Cardiac septum (tissue), 1 donor: ENCODE data around the gene SCN4A. TPM values are rescaled to one million over a fixed set of nuclear protein-coding genes. Genes with fewer than 3 reads are reported as not detected.

ENCODE experiments used
- DNase-seq: peaks from one replicate; pipeline ENCODE4 v3.0.0-alpha.2; 2020; ENCODE audit warnings: low spot score
- intact Hi-C: fragments of 100-400 bp; cut with DNase I; formaldehyde crosslinking; loops from one replicate; pipeline ENCODE4 v1.14.0; 2022
- total RNA-seq: library from RNA; stranded (reverse); fragmentation: NEBNext Ultra II Directional; extraction: Animal tissue kit (Norgen Biotek cat#: 25700); gene quantifications from one replicate; pipeline ENCODE4 v1.2.1, GENCODE V29; 2021
- donor health status: DM: no; HTN: no; CAD: no.

Gene SCN4A
- total RNA-seq, 1 donor from 2014 or later: 0.22 TPM

DNA sequence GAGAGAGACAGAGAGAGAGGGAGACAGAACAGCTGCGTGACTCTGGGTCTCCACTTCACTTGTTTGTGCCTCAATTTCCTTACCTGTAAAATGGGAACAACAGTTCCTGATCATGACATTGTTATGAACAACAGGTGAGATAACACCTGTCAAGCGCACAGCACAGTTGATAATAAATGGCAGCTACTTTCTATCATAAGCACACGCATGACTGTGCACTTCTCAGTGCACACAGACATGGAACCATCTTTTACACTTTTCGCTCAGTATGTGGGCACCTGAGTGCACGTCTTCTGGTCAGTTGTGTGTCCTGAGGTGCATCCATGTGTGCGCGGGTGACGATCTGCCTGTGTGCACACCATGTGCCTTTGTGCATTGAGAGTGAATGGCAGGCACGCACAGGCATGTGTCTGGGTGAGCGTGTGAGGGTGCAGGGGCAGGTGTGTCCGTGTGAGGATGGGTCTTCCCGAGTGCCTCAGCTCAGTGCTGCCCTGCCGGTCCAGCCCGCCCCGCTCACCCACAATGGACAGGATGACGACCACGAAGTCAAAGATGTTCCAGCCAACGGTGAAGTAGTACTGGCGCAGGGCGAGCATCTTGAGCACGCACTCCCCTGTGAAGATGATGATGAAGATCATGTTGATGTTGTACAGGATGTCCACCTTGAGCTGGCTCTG lies 30.3 kb downstream of the SCN4A start:
- intact Hi-C loops: no loop called here

DNA sequence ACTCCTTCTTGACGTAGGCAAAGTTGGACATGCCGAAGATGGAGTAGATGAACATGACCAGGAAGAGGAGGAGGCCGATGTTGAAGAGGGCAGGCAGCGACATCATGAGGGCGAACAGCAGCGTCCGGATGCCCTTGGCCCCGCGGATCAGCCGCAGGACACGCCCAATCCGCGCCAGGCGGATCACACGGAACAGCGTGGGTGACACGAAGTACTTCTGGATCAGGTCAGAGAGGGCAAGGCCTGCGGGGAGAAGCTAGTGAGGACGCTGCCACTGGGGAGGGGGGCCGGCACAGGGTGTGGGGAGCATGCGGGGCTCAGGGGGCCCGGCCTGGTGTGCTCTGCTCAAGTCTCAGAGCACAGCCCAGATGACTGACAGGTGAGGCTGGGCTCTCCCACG lies 31.0 kb downstream of the SCN4A start:
- no peak for DNase-seq
- intact Hi-C loops: no loop called here

More for the DNA sequence above, 30.3 kb downstream of the SCN4A start:
- DNase-seq: no peak

DNA sequence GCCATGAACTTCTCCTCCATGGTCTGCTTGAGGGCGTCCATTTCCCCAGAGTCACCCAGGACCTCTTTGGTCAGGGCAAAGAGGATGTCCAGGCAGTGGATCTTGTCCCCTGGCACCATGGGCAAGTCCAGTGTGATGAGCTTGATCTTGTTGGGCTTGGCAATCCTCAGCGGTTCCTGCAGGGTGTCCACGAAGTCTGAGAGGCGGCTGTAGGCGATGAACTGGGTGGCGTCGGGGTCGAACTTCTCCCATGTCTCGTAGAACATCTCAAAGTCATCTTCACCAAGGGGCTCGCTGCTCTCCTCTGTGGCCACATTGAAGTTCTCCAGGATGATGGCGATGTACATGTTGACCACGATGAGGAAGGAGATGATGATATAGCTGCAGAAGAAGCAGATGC lies 31.6 kb downstream of the SCN4A start:
- no peak for DNase-seq
- intact Hi-C loops: no loop called here

DNA sequence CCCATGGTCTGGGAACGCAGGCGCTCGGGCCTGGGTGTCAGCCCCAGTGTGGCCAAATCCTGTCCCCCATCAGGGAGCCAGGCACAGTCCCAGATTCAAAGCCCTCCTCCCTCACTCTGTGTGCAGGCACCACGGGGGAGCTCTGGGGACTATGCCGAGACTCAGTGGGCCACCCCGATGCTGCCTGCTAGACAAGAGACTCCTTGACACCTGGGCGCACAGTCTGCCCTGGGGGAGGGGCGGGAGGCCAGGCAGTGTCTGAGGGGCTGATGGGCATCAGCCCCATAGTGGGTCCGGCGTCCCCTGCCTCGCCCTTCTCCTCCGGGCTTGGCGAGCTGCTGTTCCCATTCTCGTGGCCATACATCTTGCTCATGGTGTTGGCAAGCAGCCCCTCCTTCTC lies 32.1 kb downstream of the SCN4A start:
- intact Hi-C loops: no loop called here
- no peak for DNase-seq

DNA sequence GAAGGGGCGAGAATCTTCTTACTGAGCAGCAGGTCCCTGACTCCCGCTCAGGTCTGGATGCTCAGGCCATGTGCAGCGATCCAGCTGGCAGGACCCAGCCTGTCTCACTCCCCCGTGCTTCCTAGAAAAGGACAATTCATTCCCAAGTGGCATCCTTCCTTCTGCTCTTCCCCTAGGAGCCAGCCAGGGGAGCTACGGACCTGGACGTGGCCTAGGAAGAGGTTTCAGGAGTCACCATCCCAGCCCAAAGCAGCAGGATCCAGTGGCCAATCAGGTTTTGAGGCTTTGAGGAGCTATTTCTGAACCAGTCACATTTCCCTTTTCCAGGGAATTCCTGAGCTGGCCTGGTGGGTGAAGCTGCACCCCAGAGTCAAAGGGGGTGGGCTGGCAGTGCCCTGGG lies 32.8 kb downstream of the SCN4A start:
- intact Hi-C loops: no loop called here
- DNase-seq: no peak

DNA sequence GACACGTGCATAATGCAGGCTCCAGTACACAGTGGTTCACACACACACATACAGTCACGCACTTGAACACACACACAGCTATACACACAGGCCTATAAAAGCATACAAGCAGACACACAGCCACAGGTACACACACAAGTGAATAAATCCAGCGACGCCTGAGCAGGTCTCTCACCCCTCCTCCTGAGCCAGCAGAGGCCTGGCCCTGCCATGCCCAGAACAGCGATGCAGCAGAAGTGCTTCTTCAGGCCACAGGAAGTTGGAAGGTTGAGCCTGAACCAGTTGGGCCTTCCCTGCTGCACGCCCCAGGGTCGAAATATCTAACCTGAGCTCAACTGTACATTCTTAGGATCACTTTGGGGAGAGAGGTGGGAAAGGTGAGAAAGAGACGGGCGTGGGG lies 33.3 kb downstream of the SCN4A start:
- DNase-seq: no peak
- intact Hi-C loops: no loop called here

- intact Hi-C loops: no loop called here
- no peak for DNase-seq
These were observed 34.8 kb downstream of the SCN4A start for GRCh38 chr17:63937920-63938319.

DNA sequence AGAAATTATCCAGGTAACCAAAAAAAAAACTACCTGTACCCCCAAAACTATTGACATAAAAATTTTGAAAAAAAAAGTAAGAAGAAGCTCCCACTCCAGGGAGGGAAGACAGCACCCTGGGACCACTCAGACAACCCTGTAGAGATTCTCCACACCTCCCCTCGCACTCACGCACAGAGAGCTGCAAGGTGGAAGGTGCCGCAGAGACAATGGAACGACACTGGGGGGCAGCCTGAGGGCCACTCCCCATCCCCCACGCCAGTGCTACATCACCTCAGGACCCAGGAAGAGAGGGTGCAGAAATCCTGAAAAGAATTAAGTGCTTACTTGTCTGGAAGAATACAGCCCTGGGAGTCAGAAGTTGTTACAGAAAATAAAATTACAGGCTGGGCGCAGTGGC lies 35.4 kb downstream of the SCN4A start:
- intact Hi-C loops: no loop called here

DNA sequence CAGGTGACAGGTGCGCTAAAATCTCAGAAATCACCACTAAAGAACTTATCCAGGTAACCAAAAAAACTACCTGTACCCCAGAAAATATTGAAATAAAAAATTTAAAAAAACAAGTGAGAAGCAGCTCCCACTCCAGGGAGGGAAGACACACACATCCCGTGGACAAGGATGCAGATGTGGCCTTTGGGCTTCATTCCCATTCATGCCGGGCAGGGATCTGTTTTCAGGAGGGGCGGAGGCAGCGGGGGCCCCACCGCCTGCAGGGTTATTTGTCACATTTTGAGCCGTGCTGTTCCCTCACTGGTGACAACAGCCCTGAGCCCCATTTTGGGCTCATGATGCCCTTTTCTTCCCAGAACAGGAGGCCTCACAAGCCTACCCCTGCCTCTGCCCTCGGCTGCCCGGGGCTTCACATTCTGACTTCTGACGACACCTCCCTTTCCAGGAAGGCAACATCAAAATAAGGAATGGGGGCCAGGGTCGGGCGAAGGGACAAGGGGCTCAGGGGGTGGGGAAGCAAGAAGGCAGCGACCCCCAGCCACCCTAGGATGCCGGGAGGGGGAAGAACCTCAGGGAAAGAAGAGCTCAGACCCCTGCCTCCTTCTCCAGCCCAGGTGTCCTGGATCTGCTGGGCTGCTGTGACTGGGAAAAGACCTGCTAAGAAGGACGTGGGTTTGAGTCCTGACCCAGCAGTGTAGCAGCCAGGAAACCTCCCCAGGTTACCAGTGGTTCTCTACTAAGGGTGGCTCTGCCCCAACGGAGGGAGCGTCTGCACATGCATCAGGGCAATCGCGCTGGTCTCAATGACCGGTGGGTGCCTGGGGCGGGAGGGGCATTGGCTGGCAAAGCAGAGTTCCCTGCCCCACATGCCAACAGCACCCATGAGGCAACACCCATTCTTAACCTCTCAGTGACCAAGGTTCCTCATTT lies 38.3 kb downstream of the SCN4A start:
- DNase-seq: no peak
- intact Hi-C loops: no loop called here

More for the DNA sequence above, 35.4 kb downstream of the SCN4A start:
- DNase-seq: no peak

- intact Hi-C loops: no loop called here
These were observed 39.1 kb downstream of the SCN4A start for GRCh38 chr17:63933598-63933997.

DNA sequence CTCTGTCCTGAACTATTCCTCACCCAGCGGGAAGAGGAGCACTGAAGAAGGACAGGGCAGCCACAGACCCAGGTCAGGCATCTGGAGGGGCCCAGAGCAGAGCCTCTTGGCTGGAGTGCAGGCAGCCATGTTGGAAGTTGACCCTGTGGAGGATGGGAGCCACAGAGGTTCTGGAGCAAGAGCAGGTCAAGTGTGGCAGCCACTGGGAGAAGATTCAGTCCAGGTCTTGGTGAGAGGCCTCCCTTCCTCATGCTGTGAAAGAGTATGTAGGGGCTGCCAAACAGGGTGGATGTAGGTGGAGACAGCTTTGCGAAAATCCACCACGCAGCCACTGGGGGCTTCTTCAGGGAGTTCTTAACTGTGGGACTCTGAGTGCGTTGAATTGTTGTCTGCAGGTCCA lies 40.0 kb downstream of the SCN4A start:
- intact Hi-C loops: no loop called here
- DNase-seq: no peak

More at GRCh38 chr17:63933598-63933997, 39.1 kb downstream of the SCN4A start:
- no peak for DNase-seq

DNA sequence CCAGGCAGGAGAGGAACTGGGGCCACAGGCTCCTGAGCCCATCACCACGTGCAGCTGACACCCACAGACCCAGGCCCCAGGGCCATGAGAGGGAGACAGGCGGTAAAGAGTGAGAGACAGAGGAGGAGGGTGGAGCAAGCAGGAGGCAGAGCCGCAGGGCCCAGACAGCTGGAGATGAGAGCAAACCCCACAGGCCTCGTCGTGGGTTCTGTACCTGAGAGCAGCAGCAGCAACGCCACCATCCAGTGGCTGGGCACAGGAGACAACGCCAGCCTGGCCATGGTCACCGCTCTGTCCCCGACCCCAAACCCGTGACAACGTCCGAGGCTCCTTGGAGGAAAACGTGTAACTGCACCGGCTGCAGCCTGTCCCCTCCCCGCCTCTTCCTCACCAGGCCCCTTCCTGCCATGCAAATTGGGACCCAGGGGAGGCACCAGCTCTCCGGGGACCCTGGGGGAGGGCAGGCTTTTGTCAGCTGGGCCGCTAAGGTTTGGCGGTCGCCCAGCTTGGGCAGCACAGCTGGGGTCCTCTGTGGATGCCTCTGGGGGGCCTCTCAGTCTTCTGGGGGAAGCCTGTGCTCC lies 40.6 kb downstream of the SCN4A start, which contains the start of gene CD79B:
TSS of gene CD79B (minus strand) at position 351 of the 581 bp plus-strand sequence. CDS start at position 281, 70 bp downstream.
- no peak for DNase-seq
- intact Hi-C loops: no loop called here

DNA sequence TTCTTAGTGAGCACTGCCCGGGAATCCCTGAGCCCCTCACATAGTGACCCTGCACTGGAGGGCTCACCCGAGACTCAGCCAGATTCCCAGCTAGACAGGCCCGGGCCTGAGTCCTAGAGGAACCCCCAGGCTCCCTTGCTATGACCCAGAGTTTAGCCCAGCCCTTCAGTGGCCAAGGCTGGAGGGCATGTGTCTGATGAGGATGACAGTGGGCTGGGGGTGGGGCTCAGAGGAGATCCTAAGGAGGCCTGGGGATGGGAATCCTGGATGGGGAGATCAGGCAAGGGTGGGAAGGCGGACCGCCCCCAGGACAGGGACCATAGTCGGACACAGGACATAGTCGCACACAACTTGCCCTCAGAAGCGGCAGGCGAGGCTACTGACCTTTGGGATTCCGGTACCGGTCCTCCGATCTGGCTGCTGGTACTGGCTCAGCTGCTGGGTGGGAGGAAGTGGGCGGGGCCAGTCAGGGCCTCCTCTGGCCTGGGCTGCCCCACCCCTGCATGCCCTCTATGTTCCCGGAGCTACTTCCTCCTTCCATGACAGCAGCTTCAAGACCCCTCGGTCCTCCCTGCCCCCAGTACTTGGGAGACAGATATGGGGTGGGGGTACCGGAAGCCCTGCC lies 41.7 kb downstream of the SCN4A start:
- DNase-seq: peak; percentile 85
- intact Hi-C loops: no loop called here

DNA sequence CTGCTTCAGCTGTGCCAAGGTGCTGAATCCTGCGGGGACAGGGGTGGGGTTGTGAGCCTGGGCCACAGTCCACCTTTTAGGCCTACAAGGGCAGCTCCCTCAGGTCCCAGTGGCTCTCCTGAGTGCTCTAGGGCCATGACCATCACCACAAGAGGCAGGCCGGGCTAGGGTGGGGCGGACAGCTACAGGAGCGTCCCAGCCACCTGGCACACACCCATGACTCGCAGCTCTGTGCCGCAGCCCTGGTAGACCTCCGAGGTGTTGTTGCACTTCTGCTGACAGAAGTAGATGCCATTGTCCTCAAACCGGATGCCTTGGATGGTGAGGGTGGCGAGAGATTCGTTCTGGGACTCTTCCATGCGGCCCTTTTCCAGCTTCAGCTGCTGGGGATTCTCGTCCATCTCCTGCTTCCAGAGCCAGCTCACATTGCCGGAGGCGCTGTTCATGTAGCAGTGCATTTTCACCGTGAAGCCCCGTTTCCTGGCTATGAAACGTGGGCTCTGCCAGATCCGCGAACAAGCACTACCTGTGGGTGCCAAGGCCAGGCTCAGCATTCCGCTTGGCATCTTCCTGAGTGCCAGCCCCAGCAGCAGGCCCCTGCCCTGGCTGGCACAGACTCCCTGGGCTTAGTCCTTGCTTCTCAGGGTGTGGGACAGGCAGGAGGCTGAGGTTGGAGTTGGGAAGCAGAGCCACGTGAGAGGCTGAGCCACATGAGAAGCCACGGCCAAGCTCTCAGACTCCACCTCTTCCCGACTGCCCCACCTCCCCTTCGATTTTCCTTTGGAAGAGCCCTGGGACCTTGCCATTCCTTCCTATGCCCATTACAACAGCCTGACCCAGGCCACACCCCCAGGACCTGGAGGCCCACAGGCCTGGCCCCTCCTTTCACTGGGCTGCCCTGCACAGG lies 42.6 kb downstream of the SCN4A start:
- intact Hi-C loops: loop anchor here (10.0 kb wide), 1 partner anchor 355 kb away; no protein-coding TSS in a partner anchor
- no peak for DNase-seq

DNA sequence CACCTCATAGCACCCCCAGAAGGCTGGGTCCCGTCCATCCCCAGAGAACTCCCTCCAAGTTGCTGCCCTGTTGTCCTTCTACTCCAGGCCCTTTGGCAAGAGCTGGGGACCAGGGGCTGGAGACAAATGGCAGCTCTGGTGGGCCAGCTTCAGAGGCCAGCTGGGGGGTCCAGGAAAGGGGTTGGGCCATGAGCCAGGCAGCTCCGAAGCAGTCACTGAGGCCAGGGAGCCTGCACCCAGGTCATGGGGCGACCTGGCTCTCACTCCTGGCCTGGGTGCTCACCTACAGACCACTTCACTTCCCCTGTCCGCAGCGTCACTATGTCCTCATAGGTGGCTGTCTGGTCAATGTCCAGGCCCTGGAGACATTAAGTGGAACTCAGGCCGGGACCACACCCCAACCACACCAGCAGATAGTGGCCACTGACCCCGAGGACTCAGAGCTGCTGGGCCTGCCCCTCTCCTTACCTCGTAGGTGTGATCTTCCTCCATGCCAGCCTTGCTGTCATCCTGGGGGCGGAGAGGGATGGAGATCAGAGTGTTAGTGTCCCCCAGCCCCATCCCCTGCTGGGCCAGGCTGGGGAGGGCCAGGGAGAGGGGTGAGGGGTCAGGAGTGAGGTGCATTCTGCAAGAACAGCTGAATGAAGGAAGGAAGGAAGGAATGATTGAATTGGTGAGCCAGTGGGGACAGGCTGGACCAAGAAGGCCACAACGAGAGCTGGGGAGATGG lies 43.6 kb downstream of the SCN4A start:
- intact Hi-C loops: loop anchor here (10.0 kb wide), 1 partner anchor 356 kb away; no protein-coding TSS in a partner anchor
- no peak for DNase-seq

DNA sequence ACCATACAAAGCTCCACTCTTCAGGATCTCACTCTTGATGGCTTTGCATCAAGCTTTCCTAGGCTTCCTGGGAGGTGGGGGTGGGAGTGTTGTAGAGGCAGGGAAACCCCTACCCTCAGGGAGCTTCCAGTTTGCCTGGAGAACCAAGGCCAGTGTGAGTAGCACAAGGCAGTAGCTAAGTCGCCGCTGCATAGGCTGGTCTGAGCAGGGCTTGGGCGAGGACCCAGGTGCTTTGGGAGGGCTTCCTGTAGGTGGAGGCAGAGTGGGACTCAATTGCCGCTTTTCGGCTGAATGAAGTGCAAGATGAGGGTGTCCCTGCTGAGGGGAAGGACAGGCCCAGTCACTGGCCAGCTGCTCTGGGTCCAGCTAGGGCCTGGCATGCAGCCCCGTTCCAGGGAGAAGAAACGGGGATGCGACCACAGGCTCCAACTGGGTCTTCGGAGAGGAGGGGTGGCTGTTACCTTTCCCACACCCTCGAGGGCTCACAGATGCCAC lies 44.5 kb downstream of the SCN4A start:
- intact Hi-C loops: loop anchor here (10.0 kb wide), 1 partner anchor 357 kb away; no protein-coding TSS in a partner anchor
- no peak for DNase-seq

DNA sequence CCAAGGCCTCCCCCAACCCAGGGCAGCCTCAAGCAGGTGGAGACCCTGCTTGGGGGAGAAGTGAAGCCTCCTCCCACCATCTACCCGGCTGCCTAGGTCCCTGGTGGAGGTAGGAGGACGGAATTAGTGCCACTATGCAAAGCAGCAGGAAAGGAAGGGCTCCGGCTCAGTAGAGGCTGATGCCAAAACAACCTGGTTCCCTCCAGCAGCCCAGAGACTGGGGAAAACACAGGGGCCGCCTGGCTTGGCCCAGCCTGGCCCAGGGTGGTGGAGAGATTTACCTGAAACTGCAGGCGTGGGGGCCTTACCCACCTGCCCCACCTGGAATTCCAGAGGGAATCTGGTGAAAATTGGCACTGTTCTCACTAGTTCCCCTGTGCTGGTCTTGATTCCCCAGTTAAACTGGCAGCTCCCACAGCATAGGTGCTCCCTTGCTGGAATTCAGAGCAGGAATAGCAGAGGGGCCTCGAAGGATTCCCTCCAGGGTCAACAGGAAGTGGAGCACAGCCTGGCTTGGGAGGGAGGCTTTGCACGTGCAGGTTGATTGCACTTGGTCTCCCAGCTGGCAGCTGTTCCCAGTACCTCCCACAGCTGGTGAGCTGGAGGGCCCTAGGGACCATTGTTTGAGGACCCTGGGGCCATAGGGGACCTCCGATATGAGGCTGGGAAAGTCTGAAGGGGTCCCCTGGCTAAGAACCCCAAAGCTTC lies 45.1 kb downstream of the SCN4A start:
- intact Hi-C loops: loop anchor here (10.0 kb wide), 1 partner anchor 357 kb away; no protein-coding TSS in a partner anchor
- no peak for DNase-seq
